GM19452 (cell line): ENCODE measurements around the gene CYTH4.

ENCODE experiments used
- ATAC-seq: cut with Tn5 transposase; IDR thresholded peaks from one replicate; pipeline ENCODE4 v1.9.1; 2021; ENCODE audit not compliant: unreplicated experiment

The CYTH4 gene

GRCh38 chr22:37269936-37270678 lies 12.2 kb upstream of the CYTH4 start:
- ATAC-seq = no peak

DNA sequence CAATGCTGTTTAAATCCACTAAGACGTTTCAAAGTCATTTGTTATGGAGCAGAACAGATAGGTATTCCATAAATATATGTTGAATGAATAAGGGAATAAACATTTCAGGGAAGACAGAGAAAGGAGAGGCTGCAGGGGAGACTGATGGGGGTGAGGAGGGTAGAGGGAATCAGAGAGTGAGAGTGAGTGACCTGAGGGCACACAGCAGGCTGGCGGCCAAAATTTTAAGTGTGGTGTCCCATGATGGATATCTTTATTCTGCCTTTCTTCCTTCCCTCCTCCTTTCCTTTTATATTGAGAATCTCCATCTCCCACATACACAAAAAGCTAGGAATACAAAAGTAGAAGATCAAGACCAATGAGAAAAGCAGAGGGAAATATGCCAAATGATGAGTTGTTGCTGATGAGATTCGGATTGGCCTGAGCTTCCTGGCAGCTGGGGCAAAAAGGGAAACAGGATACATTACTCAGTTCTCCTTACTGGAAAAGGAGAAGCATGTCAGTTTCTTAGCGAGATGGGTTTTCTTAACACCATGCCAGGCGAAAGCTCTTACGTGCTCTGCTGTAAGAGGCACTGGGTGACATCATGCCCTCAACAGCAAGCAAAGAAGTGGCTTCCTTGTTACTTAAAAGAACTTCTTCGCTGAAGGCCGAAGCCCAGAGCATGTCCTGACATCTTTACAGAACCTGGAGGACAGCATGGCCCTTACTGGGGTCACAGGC lies 11.2 kb upstream of the CYTH4 start:
- no peak for ATAC-seq

GRCh38 chr22:37273126-37273845 lies 9.0 kb upstream of the CYTH4 start:
- no peak for ATAC-seq

DNA sequence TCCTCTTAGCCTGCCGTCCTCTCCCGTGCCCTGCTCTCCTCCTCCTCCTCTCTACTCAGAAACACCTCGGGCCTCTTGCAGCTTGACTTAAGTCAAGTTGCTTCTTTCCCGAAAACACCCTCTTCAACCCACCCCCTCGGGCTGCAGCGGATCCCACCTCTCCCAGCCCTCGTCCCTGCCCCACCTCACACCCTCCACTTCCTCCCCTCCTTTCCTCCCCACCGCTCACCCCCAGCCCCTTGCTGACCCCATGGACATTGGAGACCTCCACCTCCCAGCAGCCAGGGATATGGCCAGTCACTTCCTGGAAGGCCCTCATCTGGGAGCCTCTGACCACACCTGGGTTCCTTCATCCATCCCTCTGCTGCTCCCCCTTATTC lies 8.5 kb upstream of the CYTH4 start:
- no peak for ATAC-seq

DNA sequence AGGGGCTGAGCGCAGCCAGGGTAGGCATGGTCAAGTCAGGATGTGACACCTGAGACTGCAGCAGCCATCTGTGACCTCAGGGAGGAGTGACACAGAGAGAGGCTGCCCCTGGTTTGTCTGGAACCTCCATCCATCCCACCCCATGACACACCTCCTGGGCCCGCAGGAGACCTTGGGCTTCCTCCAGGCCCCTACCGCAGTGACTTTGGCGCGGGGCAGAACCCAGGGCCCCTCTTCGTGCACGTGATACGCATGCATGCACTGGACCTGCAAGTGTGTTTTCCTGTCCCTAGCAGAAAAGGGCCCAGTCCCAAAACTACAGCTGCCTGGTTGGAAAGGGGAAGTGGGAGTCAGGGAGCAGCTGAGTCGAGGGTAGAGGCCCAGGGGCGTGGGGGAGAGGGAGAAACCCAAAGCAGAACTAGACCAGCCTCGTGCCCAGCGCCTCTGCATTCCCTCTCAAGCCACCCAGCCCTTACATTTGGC lies 7.9 kb upstream of the CYTH4 start:
- ATAC-seq = no peak

DNA sequence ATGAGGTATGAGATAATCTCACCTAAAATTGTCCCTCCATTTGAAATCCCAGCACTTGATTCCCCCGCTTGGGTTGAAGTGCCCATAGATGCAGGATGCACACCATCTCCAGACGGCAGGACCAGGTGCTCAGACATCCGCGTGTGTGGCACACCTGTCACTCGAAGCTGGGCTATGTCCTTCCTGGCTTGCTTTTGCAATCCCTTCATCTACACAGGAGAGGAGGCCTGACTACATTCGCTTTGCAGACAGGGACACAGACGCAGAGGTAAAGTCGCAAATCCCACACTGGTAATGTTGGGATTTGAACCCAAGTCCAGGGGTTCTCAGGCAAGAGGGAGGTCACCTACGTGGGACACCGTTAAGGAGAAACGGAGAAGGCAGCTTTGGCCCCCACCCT lies 7.2 kb upstream of the CYTH4 start:
- ATAC-seq = no peak

- ATAC-seq = no peak
Observed at GRCh38 chr22:37275622-37276021, 6.7 kb upstream of the CYTH4 start.

DNA sequence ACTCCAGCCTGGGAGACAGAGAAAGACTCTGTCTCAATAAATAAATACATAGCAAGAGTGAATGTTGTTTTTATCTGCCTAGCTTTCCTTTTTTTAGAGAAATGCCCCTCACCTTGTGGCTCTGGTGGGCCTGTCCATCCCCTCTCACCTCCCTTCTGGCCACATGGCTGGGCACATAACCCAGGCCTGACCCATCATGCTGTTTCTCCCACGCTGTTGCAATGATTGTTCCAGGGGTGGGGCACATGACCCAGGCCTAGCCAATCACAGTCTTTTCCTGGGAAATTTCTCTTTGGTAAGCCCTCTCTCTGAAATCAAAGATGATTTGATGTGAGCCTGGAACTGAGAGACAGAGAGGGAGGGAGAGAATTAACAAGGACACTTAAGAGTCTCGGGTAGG lies 5.5 kb upstream of the CYTH4 start:
- no peak for ATAC-seq

- ATAC-seq = no peak
Observed at GRCh38 chr22:37277384-37277783, 4.9 kb upstream of the CYTH4 start.

DNA sequence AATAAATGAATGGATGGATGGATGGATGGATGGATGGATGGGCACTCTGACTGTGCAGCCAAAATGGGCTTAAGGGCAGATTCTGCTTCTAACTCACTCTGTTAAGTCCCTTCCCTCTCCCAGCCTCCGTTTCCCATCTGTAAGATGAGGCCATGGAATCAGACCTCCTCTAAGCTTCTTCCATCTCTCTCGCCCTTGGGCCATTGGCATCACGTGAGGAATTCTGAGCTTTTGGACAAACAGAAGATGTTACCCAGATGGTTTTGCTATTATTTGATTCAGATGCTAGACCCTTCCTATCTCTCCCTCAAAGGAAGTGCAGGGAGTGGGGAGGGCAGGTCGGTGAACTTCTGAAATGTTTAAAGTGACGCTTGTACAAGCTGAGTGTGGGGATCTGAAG lies 4.0 kb upstream of the CYTH4 start:
- ATAC-seq = no peak

DNA sequence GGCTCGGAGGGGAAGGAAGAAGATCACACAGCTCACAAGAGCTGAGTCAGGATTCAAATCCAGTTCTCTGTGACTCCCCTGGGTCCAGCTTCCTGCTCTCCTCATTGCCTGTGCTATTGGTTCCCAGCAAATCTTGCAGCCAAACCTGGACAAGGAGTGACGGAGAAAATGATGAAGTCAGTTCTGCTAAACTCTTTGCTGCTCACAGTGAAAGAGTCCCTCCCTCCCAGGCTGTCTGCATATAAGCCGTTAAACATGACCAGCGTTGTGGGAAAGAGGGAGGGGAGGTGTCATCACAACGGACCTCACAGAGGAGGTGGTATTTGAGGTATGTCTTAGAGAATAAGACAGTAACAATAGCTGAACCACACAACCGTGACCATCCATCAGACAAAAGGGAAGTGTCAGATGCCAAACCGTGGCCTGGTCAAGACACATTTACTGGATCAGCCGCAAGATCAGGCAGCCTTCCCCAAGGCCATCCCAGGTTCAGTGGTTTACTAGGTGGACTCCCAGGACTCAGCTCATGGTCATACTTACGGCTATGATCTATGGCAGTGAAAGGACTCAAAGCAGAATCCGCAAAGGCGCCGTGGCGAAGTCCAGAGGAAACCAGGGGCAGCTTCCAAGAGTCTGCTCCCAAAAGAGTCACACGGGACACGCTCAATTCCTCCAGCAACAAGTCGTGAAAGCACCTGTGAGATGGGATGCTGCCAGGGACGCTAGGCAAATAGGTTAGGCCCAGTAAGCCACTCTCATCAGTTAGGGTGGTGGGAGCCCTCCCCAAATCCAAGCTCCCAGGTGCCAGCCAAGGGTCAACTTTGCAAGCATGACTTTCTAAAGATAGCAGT lies 2.8 kb upstream of the CYTH4 start:
- ATAC-seq = no peak

DNA sequence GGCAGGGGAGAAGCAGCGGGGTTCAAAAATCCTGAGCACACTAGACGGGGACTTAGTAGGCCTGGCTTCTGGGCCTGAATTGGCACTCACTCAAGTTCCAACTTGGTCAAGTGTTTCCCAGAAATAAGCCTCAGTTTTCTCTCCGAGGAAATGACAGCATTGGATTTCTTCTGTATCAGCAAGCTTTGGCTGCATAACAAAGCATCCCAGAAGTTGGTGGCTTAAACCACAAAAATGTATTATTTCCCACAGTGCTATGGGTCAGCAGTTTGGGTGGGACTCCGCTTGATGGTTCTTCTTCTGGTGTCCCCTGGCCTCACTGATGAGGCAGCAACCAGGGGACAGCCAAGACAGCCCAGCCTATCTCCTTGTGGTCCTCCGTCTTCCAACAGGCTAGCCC lies 1.6 kb upstream of the CYTH4 start:
- ATAC-seq = no peak

GRCh38 chr22:37281195-37281594 lies 1.1 kb upstream of the CYTH4 start:
- ATAC-seq = no peak

DNA sequence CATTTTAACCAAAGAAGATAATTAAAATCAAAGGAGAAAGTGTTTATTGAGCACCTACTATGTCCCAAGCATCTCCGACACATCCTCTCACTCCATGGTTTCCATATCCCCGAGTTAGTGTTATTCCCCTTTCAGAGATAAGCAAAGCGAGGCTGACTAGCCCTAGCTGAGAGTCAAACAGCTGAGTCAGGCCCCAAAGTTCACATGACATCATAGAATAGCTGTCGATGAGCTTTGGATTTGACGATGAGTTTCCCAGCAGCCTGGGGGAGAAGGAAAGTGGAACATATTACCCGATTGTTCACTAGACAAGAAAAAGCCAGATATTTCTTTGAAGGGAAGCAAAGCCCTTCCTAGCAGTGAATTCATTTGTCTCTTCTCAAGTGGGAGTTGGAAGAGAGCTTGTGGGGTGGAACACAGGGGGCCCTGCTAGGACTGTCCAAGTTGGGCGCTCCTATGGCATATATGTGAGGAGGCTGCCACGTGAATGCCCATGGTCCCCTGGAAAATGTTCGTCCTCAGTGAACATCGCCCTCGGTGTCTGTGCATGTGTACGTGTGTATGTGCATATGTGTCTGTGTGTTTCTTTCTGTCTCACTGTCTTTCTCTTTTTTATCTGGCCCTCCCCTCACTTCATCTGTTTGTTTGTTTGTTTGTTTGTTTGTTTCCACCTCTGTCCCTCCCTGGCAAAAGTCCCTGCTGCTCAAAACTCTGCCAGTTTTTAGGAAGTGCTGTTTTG lies 493 bp upstream of the CYTH4 start:
- ATAC-seq = peak; percentile 8

DNA sequence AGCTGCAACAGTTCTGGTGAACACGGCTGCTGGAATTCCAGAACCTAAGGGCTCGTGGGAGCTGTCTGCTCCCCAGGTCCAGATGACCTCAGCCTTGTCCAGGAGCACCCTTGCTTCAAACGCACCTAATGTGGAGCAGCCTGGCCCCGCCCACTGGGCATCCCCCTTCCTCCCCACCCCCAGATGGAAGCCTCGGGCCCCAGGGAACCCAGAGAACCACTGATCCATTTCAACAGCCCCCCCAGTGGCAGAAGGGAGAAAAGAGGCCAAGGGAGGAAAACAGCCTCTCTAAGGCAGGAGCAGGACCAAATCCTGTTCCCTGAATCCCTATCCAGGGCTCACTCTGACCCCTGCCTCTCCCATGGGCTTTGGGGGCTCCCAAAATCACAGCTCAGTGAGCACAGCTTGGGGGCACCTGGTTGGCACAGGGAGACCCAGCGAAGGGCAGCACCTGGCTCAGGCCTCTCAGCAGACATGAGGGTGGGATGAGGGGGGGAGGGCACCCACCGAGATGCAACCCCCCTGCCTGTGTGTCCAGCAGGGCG lies 1.2 kb downstream of the CYTH4 start:
- no peak for ATAC-seq

DNA sequence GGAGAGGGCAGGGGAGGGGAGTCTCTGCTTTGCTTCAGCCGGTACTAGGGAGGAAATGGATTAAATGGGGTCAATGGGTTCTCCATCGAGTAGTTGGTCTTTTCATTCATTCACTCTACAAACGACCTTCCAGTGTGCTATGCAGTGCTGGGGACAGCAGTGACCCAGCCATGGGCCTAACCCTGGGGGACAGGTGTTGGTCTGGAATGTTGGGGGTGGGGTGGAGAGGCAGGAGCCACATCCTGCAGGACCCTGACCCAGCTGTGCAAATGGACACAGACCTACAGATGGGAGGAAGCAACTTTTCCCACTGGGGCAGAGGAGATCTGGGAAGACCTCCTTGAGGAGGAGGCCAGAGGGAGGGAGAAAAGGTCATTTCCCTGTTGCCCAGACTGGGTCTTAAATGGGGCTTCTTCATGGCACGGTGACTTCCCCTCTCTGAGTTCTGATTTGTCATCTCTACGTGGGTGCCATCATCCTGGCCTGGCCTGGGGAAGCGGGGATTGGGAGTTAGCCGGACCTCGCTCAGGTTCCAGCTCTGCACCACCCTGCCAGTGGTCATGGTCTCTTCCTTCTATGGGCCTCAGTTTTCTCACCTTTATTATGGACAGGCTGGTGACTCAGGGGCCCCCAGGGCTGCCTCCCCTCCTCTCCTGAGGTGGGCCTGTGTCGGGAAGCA lies 2.0 kb downstream of the CYTH4 start:
- ATAC-seq = no peak

DNA sequence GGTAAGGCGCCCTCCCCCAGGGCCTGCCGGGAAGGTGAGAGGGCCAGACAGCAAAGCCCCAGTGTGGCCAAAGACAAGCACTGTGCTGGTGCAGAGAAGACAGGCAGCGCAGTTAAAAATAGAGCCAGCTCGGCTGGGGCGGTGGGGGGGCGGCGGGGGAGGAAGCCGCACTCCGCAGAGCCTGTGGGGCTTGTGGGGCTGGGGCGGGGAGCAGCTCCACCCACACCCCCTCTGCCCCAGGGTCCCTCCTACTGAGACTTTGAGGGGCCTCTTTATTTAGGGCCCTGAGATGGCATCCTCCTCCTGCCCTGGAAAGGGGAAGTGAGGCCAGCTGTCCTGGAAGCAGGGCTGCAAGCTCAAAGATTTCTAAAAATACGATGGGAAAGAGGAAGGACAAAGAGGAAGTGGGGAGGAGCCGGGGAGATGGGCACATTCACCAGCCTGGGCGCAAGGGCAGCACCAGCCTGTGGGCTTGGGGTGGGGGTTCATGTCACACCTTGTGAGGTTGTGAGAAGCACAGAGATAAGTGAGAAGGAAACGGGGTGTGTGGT lies 2.6 kb downstream of the CYTH4 start:
- no peak for ATAC-seq

DNA sequence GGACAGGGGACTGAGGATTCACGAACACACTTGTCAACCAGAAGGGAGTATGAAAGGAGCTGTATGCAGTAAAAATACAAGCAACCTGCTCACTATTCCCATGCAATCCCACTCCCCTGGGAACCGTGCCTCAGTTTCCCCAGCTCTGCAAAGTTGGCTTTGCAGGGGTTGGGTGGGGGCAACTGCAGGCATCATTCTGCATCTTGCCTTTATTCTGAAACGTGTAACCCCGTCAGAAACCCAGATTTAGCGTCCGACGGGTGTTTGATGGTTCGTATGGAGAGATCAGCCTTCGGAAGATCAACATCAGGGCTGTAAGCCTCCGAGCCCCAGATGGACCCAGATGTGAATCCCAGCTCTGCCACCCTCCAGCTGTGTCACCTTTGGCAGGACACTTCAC lies 3.6 kb downstream of the CYTH4 start:
- ATAC-seq = no peak

DNA sequence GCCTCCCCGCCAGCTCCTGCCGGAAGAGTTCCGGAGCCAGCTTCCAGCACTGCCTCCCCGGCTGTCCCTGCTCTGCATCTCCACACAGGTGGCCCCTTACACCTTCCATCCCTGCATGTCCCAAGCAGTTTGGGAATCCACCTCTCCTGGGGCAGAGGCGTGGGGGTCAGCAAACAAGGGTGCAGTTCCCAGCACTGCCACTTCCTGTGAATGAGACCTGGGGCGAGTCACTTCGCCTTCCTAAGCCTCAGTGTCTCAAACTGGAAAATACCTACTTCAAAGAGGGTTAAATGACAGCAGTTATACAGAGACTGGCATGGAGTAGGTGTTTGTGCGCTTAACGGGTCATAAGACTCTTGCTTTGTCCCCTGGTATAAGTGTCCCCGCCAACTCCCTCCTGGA lies 5.2 kb downstream of the CYTH4 start:
- ATAC-seq = no peak
